ENCODE data around the gene P2RX4. TPM values are rescaled to one million over a fixed set of nuclear protein-coding genes. Genes with fewer than 3 reads are reported as not detected.
"Not testable (repeated sequence)": the region's sequence is repeated elsewhere in the genome, so short reads cannot be mapped to it uniquely, and the experiment has no call there.

Gene P2RX4
- total RNA-seq, 1 donor from 2014 or later, result 20.7 TPM

DNA sequence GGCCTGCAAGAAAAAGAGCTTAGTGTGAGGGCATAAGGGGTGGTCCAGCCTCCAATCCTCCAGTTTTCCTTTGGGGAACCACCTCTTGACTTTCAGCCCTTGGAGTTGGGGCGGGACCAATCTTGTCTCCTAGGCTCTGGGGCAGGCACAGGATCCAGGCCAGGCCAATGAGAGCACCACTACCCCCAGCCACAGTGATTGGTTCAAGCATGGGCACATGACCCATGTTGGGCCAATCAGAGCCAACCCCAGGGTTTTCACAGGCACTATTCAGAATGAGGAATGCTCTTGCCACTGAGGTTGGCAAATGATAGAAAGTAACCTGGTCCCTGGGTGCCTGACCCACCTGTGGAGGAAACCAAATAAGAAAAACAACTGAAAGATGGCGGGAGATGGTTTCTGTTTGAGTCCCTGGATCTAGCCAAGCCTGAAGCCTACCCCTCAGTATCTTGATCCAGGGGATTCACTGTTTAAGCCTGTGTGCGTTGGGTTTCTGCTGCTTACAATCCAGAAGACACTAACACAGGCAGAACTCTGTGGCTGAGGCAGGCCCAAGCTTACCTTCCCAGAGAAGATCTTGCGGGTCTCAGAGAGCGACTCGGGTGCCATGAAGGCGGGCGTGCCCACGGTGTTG is 42.9 kb downstream of the P2RX4 start:
- H3K4me3 Mint-ChIP-seq (ENCODE audit: unreplicated experiment), result no peak overlapping the region
- H3K27me3 Mint-ChIP-seq (ENCODE audit: low read depth), result no peaks in the 10 kb centered on the region
- H3K9me3 Mint-ChIP-seq (ENCODE audit: low read depth), result no peaks in the 10 kb centered on the region
- H3K36me3 Mint-ChIP-seq (ENCODE audit: low read depth), result peaks cover 52% of the 10 kb centered on the region
- TF ChIP-seq, protein P1, sequence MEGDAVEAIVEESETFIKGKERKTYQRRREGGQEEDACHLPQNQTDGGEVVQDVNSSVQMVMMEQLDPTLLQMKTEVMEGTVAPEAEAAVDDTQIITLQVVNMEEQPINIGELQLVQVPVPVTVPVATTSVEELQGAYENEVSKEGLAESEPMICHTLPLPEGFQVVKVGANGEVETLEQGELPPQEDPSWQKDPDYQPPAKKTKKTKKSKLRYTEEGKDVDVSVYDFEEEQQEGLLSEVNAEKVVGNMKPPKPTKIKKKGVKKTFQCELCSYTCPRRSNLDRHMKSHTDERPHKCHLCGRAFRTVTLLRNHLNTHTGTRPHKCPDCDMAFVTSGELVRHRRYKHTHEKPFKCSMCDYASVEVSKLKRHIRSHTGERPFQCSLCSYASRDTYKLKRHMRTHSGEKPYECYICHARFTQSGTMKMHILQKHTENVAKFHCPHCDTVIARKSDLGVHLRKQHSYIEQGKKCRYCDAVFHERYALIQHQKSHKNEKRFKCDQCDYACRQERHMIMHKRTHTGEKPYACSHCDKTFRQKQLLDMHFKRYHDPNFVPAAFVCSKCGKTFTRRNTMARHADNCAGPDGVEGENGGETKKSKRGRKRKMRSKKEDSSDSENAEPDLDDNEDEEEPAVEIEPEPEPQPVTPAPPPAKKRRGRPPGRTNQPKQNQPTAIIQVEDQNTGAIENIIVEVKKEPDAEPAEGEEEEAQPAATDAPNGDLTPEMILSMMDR (IDR thresholded peaks at IDR 0.05), result no peak
- no peak for DNase-seq (ENCODE audit: low spot score)
- no peak overlapping the region for H3K27ac Mint-ChIP-seq (ENCODE audit: unreplicated experiment)
- no peaks in the 10 kb centered on the region for H3K4me1 Mint-ChIP-seq (ENCODE audit: low read depth)

DNA sequence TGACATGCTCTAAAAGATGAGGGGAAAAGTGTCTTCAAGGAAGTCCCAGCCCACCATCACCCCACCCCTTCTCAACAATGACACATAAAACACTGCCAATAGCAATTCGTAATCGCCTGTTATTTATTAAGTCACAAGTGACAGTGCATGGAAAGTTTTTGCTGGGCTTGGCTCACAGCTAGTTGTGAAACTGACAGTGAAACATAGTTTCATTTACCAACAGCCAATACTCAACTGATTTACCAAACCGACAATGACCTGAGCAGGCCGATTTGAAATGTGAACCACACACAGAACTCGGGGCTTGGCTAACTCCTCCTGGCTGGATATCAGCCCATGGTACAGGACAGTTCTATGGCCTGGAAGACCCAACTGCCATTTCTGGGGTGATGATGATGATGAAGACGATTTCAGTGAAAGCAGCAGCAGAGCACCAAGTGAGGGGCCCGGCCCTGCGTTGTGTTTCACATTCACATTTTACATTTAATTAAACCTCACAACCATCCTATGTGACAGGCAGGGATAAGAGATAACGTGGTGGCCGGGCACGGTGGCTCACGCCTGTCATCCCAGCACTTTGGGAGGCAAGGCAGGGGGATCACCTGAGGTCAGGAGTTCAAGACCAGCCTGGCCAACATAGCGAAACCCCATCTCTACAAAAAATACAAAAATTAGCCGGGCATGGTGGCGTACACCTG is 43.9 kb downstream of the P2RX4 start:
- H3K4me3 Mint-ChIP-seq (ENCODE audit: unreplicated experiment), result no peak overlapping the region
- DNase-seq (ENCODE audit: low spot score), result no peak
- no peaks in the 10 kb centered on the region for H3K9me3 Mint-ChIP-seq (ENCODE audit: low read depth)
- no peaks in the 10 kb centered on the region for H3K27me3 Mint-ChIP-seq (ENCODE audit: low read depth)
- no peak overlapping the region for H3K27ac Mint-ChIP-seq (ENCODE audit: unreplicated experiment)
- TF ChIP-seq, protein P1 (IDR thresholded peaks at IDR 0.05), result no peak
- peaks cover 55% of the 10 kb centered on the region for H3K36me3 Mint-ChIP-seq (ENCODE audit: low read depth)
- no peaks in the 10 kb centered on the region for H3K4me1 Mint-ChIP-seq (ENCODE audit: low read depth)

DNA sequence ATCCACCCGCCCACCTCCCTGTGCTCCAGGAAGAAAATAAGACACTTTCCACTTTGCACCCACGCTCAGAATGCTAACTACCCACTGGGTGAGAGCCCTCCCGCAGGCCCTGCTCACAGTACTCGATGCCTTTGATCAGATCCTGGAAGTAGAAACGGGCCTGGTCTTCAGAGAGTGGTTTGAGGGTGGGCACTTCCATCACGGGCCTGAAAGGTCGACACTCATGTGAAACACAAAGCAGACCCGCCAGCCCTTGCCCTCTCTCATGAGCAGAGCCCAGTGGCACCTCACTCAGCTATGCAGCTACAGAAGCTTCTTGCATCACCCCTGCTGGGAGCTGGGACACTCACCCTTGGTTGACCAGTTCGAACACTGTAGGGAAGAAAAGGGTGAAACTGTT is 45.5 kb downstream of the P2RX4 start:
- Mint-ChIP-seq H3K36me3 (ENCODE audit: low read depth) (peaks cover 56% of the 10 kb centered on the region), H3K9me3 (ENCODE audit: low read depth) (no peaks in the 10 kb centered on the region), H3K27me3 (ENCODE audit: low read depth) (no peaks in the 10 kb centered on the region), H3K4me1 (ENCODE audit: low read depth) (no peaks in the 10 kb centered on the region), H3K27ac (ENCODE audit: unreplicated experiment) (no peak overlapping the region), H3K4me3 (ENCODE audit: unreplicated experiment) (no peak overlapping the region)
- DNase-seq (ENCODE audit: low spot score), result no peak
- TF ChIP-seq, protein P1 (IDR thresholded peaks at IDR 0.05), result no peak

DNA sequence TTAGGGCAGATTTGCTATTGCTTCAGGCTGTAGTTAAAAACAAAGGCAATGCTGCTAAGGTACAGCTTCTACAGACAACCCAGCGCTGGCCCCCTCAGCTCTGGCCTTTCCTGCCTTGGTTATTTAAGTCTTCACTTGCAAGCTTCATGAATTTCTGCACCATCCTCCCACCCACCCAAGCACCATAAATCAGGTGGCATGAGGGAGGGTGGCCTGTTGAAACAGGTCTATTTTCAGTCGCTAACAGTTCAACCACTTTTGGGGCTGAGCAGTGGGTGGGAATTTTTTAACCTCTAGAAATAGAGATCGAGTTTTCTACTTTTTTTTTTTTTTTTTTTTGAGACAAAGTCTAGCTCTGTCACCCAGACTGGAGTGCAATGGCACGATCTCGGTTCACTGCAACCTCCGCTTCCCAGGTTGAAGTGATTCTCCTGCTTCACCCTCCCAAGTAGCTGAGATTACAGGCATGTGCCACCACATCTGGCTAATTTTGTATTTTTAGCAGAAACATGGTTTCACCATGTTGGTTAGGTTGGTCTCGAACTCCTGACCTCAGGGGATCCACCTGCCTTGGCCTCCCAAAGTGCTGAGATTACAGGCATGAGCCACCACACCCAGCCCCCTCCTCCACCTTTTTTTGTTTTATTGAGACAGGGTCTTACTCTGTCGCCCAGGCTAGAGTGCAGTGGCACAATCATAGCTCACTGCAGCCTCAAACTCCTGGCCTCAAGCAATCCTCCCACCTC is 47.9 kb downstream of the P2RX4 start:
- H3K27ac Mint-ChIP-seq (ENCODE audit: unreplicated experiment); H3K9me3 Mint-ChIP-seq (ENCODE audit: low read depth); H3K4me3 Mint-ChIP-seq (ENCODE audit: unreplicated experiment); H3K27me3 Mint-ChIP-seq (ENCODE audit: low read depth); H3K4me1 Mint-ChIP-seq (ENCODE audit: low read depth); DNase-seq (ENCODE audit: low spot score): not testable (repeated sequence)
- peaks cover 55% of the 10 kb centered on the region for H3K36me3 Mint-ChIP-seq (ENCODE audit: low read depth)

DNA sequence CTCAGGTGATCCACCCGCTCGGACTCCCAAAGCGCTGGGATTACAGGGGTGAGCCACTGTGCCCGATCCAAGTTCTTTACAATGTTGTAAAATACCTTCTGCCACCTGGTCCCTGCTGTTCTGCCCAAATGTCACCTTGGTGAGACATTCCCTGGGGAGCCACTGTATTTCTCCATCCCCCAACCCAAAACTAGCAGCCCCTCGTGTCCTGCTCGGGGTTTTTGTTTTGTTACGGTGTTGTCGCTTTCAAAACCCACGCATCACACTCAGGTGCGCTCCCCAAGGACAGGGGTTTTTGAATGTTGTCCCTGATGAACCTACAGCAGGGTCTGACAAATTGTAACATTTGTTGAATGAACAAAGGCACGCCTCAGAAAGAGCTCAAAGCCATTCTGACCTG is 49.1 kb downstream of the P2RX4 start:
- DNase-seq (ENCODE audit: low spot score), result no peak
- TF ChIP-seq, protein P1 (IDR thresholded peaks at IDR 0.05), result no peak
- Mint-ChIP-seq H3K4me3 (ENCODE audit: unreplicated experiment) (no peak overlapping the region), H3K27me3 (ENCODE audit: low read depth) (no peaks in the 10 kb centered on the region), H3K4me1 (ENCODE audit: low read depth) (no peaks in the 10 kb centered on the region), H3K9me3 (ENCODE audit: low read depth) (no peaks in the 10 kb centered on the region), H3K27ac (ENCODE audit: unreplicated experiment) (no peak overlapping the region), H3K36me3 (ENCODE audit: low read depth) (peaks cover 48% of the 10 kb centered on the region)
